Measurements from ENCODE around the gene CTSA.

GRCh38 chr20:45925821-45926506, 34.8 kb downstream of the CTSA start:
- no peak for TF ChIP-seq CTCF (IDR thresholded peaks at IDR 0.05)
- TF ChIP-seq POLR2A (IDR thresholded peaks at IDR 0.05), result no peak
